SHP77 (cell line): Measurements from ENCODE around the gene S100A4.
A peak's percentile ranks its signal among the peaks of the same experiment; 100 is the strongest.
"Not testable (repeated sequence)": the region's sequence is repeated elsewhere in the genome, so short reads cannot be mapped to it uniquely, and the experiment has no call there.

Experiments used
- DNase-seq, 2 experiments: peaks; one replicate each; lab custom pipeline; 2025; lab: John Stamatoyannopoulos, UW

S100A4 gene

DNA sequence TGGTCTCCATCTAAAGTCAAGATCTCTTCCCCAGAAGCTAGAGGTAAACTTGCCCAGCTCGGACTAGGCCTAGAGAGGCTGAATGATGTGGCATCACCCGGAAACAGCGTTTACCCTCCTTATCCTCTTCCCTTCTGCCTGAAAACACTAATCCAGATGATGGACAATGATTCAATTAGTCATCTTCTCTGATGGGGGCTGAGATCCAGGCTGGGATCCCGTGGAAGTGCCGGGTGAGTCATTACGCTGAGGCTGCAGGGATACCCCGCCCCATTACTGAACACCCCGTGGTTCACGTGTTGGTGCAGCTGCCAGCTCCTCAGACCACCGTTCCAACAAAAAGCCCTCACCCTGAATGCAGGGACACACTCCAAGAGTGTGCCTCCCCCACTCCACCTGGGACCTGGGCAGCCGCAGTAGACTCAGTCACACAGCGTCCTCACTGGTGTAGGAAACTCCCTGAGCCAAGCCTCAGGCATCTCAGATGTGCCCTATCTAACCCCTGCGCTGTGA, 11.9 kb downstream of the S100A4 start:
- DNase-seq: peak; percentile 78 to 88

DNA sequence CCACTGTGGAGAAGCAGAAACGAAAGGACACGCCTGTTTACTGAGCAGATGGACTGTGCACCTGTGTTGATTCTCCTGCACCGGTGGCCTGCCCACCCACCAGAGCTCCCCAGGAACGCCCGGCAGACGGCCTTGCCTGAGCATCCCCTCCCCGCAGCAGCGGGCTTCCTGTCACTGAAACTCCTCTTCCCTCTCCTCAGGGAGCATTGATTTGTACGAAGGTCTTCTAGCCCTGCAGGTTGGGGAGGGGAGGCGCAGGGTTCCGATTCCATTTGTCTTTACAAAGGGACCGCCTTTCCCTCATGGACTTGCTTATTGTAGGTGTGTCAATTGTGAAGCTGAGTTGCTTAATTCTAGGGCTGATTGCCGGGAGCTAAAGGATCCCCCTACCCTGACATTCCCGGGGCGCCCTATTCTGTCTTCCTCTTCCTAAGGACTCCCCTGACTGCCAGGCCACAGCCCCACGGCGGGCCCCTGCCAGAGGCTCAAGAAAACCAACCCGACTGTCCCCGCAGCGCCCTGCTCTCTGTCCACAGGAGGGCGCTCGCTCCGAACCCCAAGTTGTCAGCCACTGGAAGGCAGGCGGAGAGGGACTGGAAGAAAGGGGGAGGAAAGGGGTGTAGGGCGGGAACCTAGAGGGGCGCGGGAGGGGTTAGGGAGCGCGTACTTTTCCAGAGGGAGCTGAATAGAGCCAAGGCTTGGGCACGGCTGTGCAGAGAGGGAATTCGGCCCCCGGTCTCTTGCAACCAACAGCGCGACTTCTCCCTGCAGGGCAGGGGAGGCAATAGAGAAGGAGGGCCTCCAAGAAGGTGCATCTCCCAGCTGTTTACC, 12.6 kb downstream of the S100A4 start:
- DNase-seq: peak; percentile 94 to 95

- no peak for DNase-seq
These were observed 13.4 kb downstream of the S100A4 start for GRCh38 chr1:153532181-153532580.

DNA sequence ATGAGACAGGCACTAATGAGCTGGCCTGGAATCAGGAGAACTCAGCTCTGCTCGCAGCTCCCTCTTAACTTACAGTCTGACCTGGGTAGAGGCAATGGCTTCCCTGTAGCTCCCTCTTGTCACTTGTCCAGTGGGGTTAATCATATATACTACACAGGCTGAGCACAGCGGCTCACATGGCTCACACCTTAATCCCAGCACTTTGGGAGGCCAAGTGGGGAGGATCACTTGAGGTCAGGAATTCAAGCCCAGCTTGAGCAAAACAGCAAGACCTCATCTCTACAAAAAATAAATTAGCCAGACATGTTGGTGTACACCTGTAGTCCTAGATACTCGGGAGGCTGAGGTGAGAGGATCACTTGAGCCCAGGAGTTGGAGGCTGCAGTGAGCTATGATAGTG, 14.0 kb downstream of the S100A4 start:
- no peak for DNase-seq

DNA sequence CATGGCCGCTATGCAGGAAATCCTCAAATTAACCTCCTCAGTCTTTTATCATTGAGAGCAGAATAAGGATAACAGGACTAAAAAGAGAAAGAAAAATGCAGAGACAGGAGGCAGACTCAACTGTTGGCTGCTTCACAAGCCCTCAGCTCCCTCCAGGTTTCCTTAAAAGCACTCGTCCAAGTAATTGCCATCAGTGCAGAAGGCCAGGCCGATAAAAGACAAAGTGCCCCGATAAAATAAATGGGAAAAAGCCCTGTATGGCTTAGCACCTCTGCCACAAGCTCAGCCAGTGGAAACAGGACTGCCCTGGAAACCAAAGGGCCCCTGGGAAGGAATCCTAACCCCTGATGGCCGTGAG, 17.9 kb downstream of the S100A4 start:
- DNase-seq: no peak

GRCh38 chr1:153527023-153527682, 18.5 kb downstream of the S100A4 start:
- no peak for DNase-seq

DNA sequence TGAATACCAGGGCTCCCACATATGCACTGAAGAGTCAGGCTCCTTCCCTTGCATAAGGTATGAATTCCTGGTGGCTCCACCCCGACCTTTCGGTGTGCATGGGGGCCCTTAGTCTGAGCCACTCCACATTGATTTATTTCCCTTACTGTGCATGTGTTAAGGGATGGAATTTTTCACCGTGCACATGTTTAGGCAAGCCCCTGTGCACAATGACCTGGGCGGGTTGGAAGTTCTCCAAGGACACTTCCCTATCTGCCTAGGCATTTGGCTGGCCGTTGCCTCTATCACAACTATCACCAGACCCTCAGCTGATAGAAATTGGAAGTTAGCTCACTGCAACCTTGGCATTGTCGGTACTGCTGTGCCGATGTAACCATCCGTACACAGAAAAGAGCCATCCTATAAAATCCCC, 19.5 kb downstream of the S100A4 start:
- peak; percentile 64 to 73 for DNase-seq

DNA sequence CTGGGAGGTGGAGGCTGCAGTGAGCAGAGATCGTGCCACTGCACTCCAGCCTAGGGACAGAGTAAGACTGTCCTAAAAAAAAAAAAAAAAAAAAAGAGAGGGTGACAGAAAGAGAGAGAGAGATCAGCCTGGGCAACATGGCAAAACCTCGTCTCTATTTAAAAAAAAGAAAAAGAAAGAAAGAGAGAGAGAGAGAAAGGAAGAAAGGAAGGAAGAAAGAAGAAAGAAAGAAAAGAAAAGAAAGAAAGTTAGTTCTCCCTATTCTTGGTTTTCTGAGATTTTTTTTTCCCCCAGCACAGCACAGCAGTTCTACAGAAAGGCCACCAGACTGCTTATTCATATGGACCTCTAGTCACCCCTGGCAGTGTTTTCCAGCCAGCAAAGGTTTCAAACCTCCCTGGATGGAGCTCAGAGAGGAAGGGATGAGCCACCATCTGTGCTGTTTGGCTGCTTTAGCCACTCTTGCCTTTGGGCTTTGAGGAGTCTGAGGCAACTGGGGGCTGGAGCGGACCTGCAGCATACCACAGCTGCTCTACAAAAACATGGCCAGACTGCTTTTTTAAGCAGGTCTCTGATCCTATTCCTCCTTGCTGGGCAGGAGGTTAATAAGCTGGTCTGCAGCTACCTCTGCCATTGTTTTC, 20.4 kb downstream of the S100A4 start:
- no peak for DNase-seq

GRCh38 chr1:153522353-153523048, 23.1 kb downstream of the S100A4 start:
- DNase-seq: not testable (repeated sequence)

DNA sequence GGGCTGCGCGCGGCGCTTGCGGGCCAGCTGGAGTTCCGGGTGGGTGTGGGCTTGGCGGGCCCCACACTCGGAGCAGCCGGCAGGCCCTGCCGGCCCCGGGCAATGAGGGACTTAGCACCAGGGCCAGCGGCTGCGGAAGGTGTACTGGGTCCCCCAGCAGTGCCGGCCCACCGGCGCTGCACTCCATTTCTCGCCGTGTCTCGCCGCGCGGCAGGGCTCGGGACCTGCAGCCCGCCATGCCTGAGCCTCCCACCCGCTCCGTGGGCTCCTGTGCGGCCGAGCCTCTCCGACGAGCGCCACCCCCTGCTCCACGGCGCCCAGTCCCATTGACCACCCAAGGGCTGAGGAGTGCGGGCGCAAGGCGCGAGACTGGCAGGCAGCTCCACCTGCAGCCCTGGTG, 23.8 kb downstream of the S100A4 start:
- not testable (repeated sequence) for DNase-seq

GRCh38 chr1:153520818-153521476, 24.7 kb downstream of the S100A4 start:
- no peak for DNase-seq

GRCh38 chr1:153520137-153520691, 25.4 kb downstream of the S100A4 start:
- DNase-seq: not testable (repeated sequence)

DNA sequence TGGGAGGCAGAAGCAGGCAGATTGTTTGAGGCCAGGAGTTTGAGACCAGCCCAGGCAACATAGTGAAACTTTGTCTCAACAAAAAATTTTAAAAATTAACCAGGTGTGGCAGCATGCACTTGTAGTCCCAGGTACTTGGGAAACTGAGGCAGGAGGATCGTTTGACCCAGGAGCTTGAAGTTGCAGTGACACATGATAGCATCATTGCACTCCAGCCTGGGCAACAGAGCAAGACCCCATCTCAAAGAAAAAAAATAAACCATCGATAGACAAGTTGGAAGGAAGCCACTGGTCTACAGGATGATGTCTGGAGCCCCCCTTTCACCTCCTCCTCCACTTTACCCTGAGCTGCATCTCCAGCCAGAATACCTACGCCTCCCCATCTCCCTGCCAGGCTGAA, 26.4 kb downstream of the S100A4 start:
- DNase-seq: no peak

DNA sequence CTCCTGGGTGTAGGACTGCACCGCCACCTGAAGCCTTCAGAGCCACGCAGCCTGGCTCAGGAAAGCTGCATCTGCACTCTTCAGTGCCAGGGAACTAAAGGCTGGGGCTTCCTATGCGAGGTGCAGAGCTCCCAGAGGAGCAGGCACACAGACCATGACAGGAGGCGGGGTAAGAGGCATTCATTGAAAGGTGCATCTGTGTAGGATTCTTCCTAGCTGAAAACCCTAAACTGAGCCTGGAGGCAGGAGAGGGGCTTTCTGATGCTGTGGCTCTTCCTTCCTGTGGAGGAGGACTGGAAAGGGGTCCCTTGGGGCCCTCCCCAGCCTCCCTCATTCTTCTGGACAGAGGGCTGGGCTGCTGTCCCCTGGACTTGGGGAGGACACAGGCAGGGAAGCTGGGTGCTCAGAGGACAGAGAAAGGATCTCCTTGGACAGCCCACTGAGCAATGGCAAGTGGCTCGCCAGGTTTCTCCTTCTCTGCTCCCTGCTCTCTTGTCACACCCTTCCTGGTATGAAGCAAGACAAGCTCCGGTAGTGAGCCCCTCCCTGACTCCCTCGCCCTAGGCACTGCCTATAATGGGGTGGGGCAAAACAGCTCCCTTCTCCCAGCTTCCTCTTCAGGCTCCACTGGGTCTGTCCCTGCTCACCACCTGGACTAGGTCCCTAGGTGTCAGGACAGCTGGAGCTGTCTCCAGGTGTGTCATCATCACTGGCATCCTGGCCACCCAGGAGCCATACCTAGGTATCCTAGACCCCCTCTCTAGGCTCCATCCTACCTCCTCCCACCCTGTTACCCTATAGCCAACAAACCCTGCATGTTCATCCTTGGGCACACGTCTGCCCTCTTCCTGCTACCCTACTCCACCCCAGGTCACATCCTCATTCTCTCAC, 29.9 kb downstream of the S100A4 start:
- DNase-seq: peak in 1 of 2 experiments; percentile 30

GRCh38 chr1:153513666-153514065, 31.9 kb downstream of the S100A4 start:
- DNase-seq: no peak

GRCh38 chr1:153513023-153513422, 32.6 kb downstream of the S100A4 start:
- peak; percentile 43 to 69 for DNase-seq

DNA sequence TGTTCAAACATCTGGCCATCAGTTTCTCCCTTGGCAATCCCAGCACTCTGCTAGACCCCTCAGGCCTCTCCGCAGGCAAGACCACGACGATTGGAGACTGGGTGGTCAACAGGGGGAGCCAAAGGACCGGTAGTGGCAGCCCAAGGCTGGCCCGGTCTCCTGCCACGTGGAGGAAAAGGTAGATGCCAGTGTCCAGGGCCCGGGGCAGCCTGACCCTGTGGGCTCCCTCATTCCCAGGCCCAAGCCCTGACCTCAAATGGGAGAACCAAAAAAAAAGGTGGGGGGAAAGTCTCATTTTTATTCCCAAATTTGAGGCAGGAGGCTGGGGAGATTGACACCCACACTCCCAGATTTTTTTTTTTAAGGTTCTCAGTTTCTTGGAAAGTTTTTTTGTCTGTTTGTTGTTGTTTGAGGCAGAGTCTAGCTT, 34.6 kb downstream of the S100A4 start:
- peak; percentile 93 to 95 for DNase-seq

DNA sequence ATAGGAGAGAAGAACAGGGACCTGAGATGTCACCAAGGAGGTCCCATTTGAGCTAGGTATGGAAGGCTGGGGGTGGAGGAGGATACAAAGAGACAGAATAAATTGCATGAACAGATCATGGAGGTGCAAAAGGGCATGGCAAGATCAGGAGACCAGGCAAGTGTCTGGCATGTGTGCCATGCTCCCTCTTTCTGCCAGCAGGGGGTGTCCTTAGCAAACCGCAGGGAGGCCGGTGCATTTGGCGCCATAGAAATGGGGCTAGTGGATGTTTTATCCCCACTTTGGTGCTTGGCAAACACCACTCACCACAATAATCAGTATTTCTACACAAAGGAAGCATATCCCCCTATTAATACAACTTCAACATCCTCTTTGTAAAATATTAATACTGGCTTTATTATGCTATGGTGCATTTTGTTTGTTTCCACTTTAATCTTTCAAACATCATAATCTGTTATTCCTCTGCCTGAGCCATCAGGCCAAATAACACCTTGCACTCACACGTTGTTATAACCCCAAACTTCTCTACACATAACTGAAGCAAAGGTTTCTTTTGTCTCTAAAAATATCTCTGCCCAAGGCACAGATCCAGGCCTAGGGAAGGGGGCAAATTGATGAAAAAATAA, 35.8 kb downstream of the S100A4 start:
- peak; percentile 76 to 85 for DNase-seq

- no peak for DNase-seq
These were observed 36.6 kb downstream of the S100A4 start for GRCh38 chr1:153509036-153509435.
